NK-92 (cell line): ENCODE data around the gene SPCS1.
"Not testable (repeated sequence)": the region's sequence is repeated elsewhere in the genome, so short reads cannot be mapped to it uniquely, and the experiment has no call there.

Experiments used
- DNase-seq: peaks from one replicate; lab custom pipeline; 2025; ENCODE audit not compliant: unreplicated experiment; lab: John Stamatoyannopoulos, UW

SPCS1 gene

GRCh38 chr3:52728753-52729152 is 22.8 kb downstream of the SPCS1 start:
- DNase-seq = not testable (repeated sequence)

- no peak for DNase-seq
Measured at GRCh38 chr3:52730681-52731080, 24.8 kb downstream of the SPCS1 start.

- DNase-seq = no peak
Measured at GRCh38 chr3:52731590-52731989, 25.7 kb downstream of the SPCS1 start.

- DNase-seq = no peak
Measured at GRCh38 chr3:52733256-52733891, 27.5 kb downstream of the SPCS1 start.

- DNase-seq = no peak
Measured at GRCh38 chr3:52739730-52740129, 33.8 kb downstream of the SPCS1 start.

GRCh38 chr3:52742418-52743041 is 36.6 kb downstream of the SPCS1 start:
- no peak for DNase-seq

GRCh38 chr3:52743152-52743551 is 37.2 kb downstream of the SPCS1 start:
- DNase-seq = no peak

GRCh38 chr3:52743721-52744120 is 37.8 kb downstream of the SPCS1 start:
- no peak for DNase-seq

- DNase-seq = no peak
Measured at GRCh38 chr3:52752045-52752660, 46.2 kb downstream of the SPCS1 start.

GRCh38 chr3:52754373-52754772 is 48.5 kb downstream of the SPCS1 start:
- no peak for DNase-seq

GRCh38 chr3:52756141-52756540 is 50.2 kb downstream of the SPCS1 start:
- DNase-seq = no peak
